HG02798 (cell line): ENCODE results near the gene LHFPL3.
"Not testable (repeated sequence)": the region's sequence is repeated elsewhere in the genome, so short reads cannot be mapped to it uniquely, and the experiment has no call there.

Experiments
- ATAC-seq: cut with Tn5 transposase; IDR thresholded peaks from one replicate; pipeline ENCODE4 v1.9.1; 2021; ENCODE audit warnings: mild to moderate bottlenecking; ENCODE audit not compliant: unreplicated experiment, poor library complexity

LHFPL3 gene

GRCh38 chr7:104328296-104328969, at the start of gene LHFPL3:
TSS of gene LHFPL3 (plus strand) at chr7:104328603.
- ATAC-seq: no peak

- not testable (repeated sequence) for ATAC-seq
These were observed 46.7 kb upstream of the LHFPL3 start for GRCh38 chr7:104281685-104282084.

- no peak for ATAC-seq
These were observed 41.6 kb upstream of the LHFPL3 start for GRCh38 chr7:104286839-104287238.

DNA sequence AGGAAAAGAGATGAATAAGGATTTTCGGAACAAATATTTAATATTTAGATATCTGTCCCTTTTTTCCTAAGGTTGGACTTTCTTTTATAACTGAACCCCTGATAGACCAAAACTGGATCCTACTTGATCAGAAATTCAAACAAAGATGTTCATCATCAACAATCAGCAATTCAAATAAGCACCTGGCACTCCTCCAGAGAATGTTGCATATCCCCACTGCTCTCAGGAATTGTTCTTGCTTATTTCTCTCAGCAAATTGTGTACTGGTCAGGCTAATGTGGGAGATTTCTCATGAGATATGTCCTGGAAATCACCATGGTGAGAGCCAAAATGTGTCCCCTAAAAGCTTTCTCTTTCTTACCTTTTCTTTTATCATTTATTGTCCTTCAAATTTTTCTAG, 40.3 kb upstream of the LHFPL3 start:
- ATAC-seq: no peak

- ATAC-seq: no peak
These were observed 34.1 kb upstream of the LHFPL3 start for GRCh38 chr7:104294291-104294690.

DNA sequence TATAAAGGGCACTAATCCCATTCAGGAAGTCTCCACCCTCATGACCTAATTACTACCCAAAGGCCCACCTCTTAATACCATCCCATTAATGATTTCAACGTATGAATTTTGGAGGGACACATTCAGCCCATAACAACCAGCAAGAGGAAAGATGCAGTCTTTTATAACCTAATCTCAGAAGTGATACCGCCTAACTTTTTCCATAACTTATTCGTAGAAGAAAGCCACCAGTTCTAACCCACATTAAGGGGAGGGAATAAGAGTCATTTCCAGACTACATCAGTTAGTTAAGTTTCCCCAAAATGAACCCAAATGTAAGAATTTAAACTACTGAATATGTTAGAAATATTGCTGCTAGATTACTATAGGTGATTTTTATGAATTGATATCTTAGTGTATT, 32.1 kb upstream of the LHFPL3 start:
- ATAC-seq: no peak

- no peak for ATAC-seq
These were observed 31.5 kb upstream of the LHFPL3 start for GRCh38 chr7:104296900-104297299.

- no peak for ATAC-seq
These were observed 29.1 kb upstream of the LHFPL3 start for GRCh38 chr7:104299323-104299722.

- no peak for ATAC-seq
These were observed 28.6 kb upstream of the LHFPL3 start for GRCh38 chr7:104299777-104300176.

GRCh38 chr7:104306793-104307192, 21.6 kb upstream of the LHFPL3 start:
- no peak for ATAC-seq

- no peak for ATAC-seq
These were observed 10.3 kb upstream of the LHFPL3 start for GRCh38 chr7:104317948-104318629.

GRCh38 chr7:104327534-104327933, 869 bp upstream of the LHFPL3 start:
- no peak for ATAC-seq

DNA sequence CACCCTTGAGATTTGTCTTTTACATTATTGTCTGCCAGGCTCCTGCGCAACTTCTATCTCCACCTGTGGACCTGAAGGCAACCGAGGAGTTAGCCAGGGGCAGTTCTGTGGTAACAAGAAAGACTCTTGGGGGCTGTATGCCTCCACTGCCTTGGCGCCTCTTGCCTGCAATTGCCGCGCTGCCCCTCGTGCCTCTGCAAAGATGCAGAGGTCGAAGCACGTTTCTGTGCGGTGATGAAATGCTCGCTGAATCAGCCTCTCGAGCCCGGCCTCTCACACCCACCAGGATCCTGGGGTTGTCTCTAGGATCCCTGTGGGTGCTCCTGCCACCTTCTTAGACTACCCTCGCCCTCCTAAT, 486 bp upstream of the LHFPL3 start:
- ATAC-seq: no peak

DNA sequence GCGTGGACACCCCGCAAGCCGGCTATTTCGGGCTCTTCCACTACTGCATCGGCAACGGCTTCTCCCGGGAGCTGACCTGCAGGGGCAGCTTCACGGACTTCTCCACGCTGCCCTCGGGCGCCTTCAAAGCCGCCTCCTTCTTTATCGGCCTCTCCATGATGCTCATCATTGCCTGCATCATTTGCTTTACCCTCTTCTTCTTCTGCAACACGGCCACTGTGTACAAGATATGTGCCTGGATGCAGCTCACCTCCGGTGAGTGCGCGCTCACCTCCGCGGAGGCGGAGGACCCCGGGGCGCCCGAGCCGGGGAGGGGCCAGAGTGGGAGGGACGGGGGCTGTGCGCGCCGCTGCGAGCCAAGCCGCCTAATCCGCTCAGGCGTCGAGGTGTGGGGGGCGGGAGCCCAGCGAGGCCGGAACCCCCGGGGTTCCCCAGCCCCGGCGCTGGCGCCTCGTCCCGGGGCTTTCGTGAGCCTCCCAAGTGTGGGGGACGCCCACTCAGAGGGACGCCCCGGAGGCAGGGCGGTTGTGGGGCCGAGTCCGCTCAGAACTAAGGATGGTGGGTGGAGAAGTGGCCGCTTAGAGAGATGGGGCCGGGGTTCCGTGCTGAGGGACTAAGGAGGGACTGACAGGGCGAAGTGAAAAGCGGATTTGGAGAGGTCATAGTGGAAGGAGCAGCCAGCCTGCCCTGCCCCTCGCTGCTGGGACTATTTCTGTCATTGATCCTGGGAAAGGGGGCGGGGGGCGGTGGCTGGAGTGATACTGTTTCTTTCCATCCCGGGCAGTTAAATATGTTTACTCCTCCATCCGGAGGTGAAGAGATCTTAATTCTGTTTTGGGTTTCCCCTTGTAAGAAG, 795 bp downstream of the LHFPL3 start:
- no peak for ATAC-seq

GRCh38 chr7:104341546-104341945, 13.1 kb downstream of the LHFPL3 start:
- ATAC-seq: no peak

DNA sequence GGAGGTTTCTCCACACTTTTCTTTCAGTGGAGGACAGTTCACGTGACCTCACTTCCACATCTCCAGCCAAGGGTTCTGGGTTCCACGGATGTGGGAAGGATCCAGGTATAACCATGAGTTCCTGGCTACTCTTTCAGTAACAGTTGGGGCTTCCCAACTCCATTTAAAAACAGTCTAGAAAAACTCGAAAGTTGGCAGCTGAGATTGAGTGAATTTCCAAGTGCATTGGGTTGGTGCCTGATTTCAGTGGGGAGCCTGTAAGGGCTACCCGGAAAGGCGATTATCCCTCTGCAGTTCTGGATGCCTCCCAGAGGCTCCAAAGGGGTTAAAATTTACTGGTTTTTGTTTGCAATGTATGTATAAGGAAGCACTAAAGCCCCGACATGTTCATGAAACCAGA, 24.3 kb downstream of the LHFPL3 start:
- ATAC-seq: no peak

DNA sequence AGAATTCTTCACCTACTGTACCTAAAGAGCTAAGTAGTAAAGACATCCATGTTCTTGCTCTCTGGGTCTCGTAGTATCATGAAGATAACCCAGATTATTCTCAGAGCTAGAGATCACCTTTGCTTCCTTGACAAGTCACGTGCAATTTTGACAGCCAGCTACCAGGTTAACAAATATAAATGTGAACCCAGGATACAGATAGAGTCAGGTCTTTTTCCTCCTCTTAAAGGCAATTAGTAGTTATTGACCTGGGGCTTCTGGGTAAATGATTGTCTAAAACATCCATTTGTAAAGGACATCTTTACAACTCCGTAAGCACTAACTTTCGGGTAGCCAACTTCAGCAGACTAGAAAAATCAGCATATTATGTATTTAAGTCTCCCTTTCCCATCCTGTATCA, 28.8 kb downstream of the LHFPL3 start:
- no peak for ATAC-seq

- no peak for ATAC-seq
These were observed 30.2 kb downstream of the LHFPL3 start for GRCh38 chr7:104358446-104359132.

- ATAC-seq: no peak
These were observed 34.4 kb downstream of the LHFPL3 start for GRCh38 chr7:104362756-104363155.

DNA sequence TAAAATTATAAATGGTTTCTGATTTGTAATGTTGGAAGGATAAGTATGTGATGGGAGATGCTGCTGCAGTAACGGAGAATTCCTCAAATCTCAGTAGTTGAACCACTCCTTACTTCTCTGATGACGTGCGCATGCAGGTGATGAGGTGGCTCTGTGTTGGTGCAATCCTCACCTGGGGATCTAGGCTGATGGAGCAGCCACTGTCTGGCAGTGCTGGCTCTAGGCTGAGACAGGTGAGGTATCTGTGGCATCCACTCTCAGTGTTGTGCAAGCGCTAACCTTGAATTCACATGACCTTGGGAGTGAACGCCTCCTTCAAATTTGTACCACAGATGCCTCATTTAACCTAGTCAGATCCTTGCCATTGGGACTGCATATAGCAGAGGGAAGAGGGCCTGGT, 35.0 kb downstream of the LHFPL3 start:
- no peak for ATAC-seq

GRCh38 chr7:104366390-104366789, 38.0 kb downstream of the LHFPL3 start:
- ATAC-seq: no peak
